OCI-LY1 (cell line): Measurements from ENCODE around the gene FRS3.

Experiments
- EZH2 ChIP-seq: fragments of 200-600 bp; sonication (generic), shearing (Covaris generic); IDR thresholded peaks from 2 replicates; pipeline ENCODE4 v1.8.0; 2017; ENCODE audit warnings: borderline replicate concordance, mixed run types, mild to moderate bottlenecking, antibody characterized with exemption, low read length, moderate library complexity, mixed read lengths
- TF ChIP-seq, protein P1 (sequence below): fragments of 200-600 bp; sonication (generic), shearing (Covaris generic); IDR thresholded peaks from 2 replicates; pipeline ENCODE4 v1.5.1; 2017; ENCODE audit warnings: mild to moderate bottlenecking, antibody characterized with exemption, low read length, moderate library complexity, mixed read lengths

DNA sequence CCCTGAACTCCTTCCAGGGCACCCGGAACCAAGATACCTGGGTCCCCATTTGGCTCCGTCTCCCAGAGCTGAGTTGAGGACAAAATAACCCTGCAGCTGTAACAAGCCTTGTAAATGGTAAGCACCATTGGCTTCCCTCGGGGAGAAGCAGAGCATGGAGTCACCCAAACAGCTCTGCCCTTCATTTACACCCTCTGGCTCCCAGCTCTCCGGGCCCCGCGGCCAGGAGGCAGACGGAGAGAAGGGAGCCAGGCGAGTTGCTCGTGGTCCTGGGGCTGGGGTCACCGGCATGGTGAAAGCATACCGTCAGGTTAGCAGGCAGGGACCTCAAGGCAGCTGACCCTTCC lies 46.4 kb downstream of the FRS3 start:
- TF ChIP-seq, protein P1, sequence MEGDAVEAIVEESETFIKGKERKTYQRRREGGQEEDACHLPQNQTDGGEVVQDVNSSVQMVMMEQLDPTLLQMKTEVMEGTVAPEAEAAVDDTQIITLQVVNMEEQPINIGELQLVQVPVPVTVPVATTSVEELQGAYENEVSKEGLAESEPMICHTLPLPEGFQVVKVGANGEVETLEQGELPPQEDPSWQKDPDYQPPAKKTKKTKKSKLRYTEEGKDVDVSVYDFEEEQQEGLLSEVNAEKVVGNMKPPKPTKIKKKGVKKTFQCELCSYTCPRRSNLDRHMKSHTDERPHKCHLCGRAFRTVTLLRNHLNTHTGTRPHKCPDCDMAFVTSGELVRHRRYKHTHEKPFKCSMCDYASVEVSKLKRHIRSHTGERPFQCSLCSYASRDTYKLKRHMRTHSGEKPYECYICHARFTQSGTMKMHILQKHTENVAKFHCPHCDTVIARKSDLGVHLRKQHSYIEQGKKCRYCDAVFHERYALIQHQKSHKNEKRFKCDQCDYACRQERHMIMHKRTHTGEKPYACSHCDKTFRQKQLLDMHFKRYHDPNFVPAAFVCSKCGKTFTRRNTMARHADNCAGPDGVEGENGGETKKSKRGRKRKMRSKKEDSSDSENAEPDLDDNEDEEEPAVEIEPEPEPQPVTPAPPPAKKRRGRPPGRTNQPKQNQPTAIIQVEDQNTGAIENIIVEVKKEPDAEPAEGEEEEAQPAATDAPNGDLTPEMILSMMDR: no peak
- TF ChIP-seq EZH2: no peak
